ENCODE data around the gene MOV10. TPM values are rescaled to one million over a fixed set of nuclear protein-coding genes. Genes with fewer than 3 reads are reported as not detected.

Gene MOV10
- total and polyA plus RNA-seq, 2 donors (not counting 3 experiments of a cell fraction or from before 2014, with no cell fraction given): 97.1 to 113 TPM

GRCh38 chr1:112718691-112719418, 44.4 kb downstream of the MOV10 start:
- H3K9me1 ChIP-seq (replicated peaks; ENCODE audit: control insufficient read depth, extremely low read depth, insufficient read depth, low read length): no peaks in the 10 kb centered on the region
- FAIRE-seq: peak; percentile 63
- H3K79me2 ChIP-seq (ENCODE audit: control insufficient read depth, insufficient read depth, low read length): no peaks in the 10 kb centered on the region
- H3K27ac ChIP-seq (ENCODE audit: insufficient read depth, low read depth, low read length): no peak overlapping the region
- H4K20me1 ChIP-seq (replicated peaks; ENCODE audit: control insufficient read depth, extremely low read depth, insufficient read depth, low read length): no peaks in the 10 kb centered on the region
- intact Hi-C loops (cut with micrococcal nuclease): loop anchor here (1.0 to 10.0 kb wide), 5 partner anchors 323 to 1258 kb away; partner anchors contain the start of genes AP4B1, DCLRE1B, OLFML3 and RSBN1
- TF ChIP-seq CTCF (IDR thresholded peaks at IDR 0.05; ENCODE audit: extremely low read depth in 1 of 2, insufficient read depth in 1 of 2, low read depth in 1 of 2, low read length in 2 of 2) (peak; percentile 93 to 94), MAX (IDR thresholded peaks at IDR 0.05; ENCODE audit: insufficient read depth, insufficient read length) (no peak)
- ChIA-PET CTCF (interaction anchor here (0.6 to 10.5 kb wide), 21 partner anchors 9 to 358 kb away, joined by 3 to 441 read pairs (median 4); partner anchors contain the start of genes LRIG2 and SLC16A1), POLR2A (no interaction called here)
- H3K27me3 ChIP-seq (ENCODE audit: control insufficient read depth in 2 of 2, insufficient read depth in 2 of 2, low read length in 2 of 2): no peaks in the 10 kb centered on the region
- peak; percentile 47 for DNase-seq (ENCODE audit: low read depth, low spot score)
- dilution Hi-C loops (cut with MboI; ENCODE audit: extremely low pct_ligation_motif_present, low sequenced_read_pairs): loop anchor here (5.0 kb wide), 1 partner anchor 78 kb away; no protein-coding TSS in a partner anchor
- no peak overlapping the region for H3K9ac ChIP-seq (replicated peaks; ENCODE audit: extremely low read depth, insufficient read depth, low read length)
- H3K4me1 ChIP-seq (ENCODE audit: control insufficient read depth, extremely low read depth, insufficient read depth, low read length): peaks cover 11% of the 10 kb centered on the region
- H3K4me2 ChIP-seq (ENCODE audit: insufficient read depth, low read length): peak overlapping the region; percentile 14
- H3K4me3 ChIP-seq (replicated peaks in 1 of 3; ENCODE audit: insufficient read depth in 1 of 3, low read depth in 1 of 3, low read length in 3 of 3): no peak overlapping the region
- H3K36me3 ChIP-seq (ENCODE audit: control insufficient read depth in 2 of 2, extremely low read depth in 1 of 2, insufficient read depth in 2 of 2, low read length in 2 of 2): no peaks in the 10 kb centered on the region
- no TSS peak for BruUV-seq (replicated peaks)
- no peaks in the 10 kb centered on the region for H3K9me3 ChIP-seq (replicated peaks; ENCODE audit: control insufficient read depth, insufficient read depth, low read length)
- peak overlapping the region; percentile 85 for H2AFZ ChIP-seq (ENCODE audit: low read depth, low read length)

- Histone ChIP-seq H4K20me1 (replicated peaks; ENCODE audit: control insufficient read depth, extremely low read depth, insufficient read depth, low read length) (no peaks in the 10 kb centered on the region), H3K27ac (ENCODE audit: insufficient read depth, low read depth, low read length) (no peak overlapping the region), H2AFZ (ENCODE audit: low read depth, low read length) (no peak overlapping the region), H3K4me3 (replicated peaks in 1 of 3; ENCODE audit: insufficient read depth in 1 of 3, low read depth in 1 of 3, low read length in 3 of 3) (no peak overlapping the region), H3K4me2 (ENCODE audit: insufficient read depth, low read length) (no peak overlapping the region), H3K9me3 (replicated peaks; ENCODE audit: control insufficient read depth, insufficient read depth, low read length) (no peaks in the 10 kb centered on the region), H3K9ac (replicated peaks; ENCODE audit: extremely low read depth, insufficient read depth, low read length) (no peak overlapping the region), H3K27me3 (ENCODE audit: control insufficient read depth in 2 of 2, insufficient read depth in 2 of 2, low read length in 2 of 2) (no peaks in the 10 kb centered on the region), H3K79me2 (ENCODE audit: control insufficient read depth, insufficient read depth, low read length) (no peaks in the 10 kb centered on the region), H3K9me1 (replicated peaks; ENCODE audit: control insufficient read depth, extremely low read depth, insufficient read depth, low read length) (no peaks in the 10 kb centered on the region), H3K4me1 (ENCODE audit: control insufficient read depth, extremely low read depth, insufficient read depth, low read length) (peaks cover 9% of the 10 kb centered on the region), H3K36me3 (ENCODE audit: control insufficient read depth in 2 of 2, extremely low read depth in 1 of 2, insufficient read depth in 2 of 2, low read length in 2 of 2) (no peaks in the 10 kb centered on the region)
- DNase-seq (ENCODE audit: low read depth, low spot score): no peak
- no TSS peak for BruUV-seq (replicated peaks)
- intact Hi-C loops (cut with micrococcal nuclease): loop anchor here (5.0 to 10.0 kb wide), 4 partner anchors 423 to 1258 kb away; partner anchors contain the start of genes AP4B1, DCLRE1B, OLFML3 and RSBN1
- ChIA-PET CTCF (interaction anchor here (0.6 to 10.5 kb wide), 10 partner anchors 8 to 420 kb away, joined by 3 to 441 read pairs (median 4); partner anchors contain the start of gene LRIG2), POLR2A (no interaction called here)
- FAIRE-seq: no peak
- TF ChIP-seq POLR2A (IDR thresholded peaks at IDR 0.05; ENCODE audit: low read depth, low read length): no peak
- TF ChIP-seq MAX (IDR thresholded peaks at IDR 0.05; ENCODE audit: insufficient read depth, insufficient read length): no peak
- TF ChIP-seq CTCF (IDR thresholded peaks at IDR 0.05; ENCODE audit: extremely low read depth in 1 of 2, insufficient read depth in 1 of 2, low read depth in 1 of 2, low read length in 2 of 2): no peak
- no peak for TF ChIP-seq POLR2AphosphoS5 (IDR thresholded peaks at IDR 0.05; ENCODE audit: insufficient read depth, low read depth, low read length)
- no peak for TF ChIP-seq EZH2 (IDR thresholded peaks at IDR 0.05; ENCODE audit: borderline replicate concordance, low read depth, low read length, severe bottlenecking)
- no peak for TF ChIP-seq MYC (IDR thresholded peaks at IDR 0.05; ENCODE audit: low read depth, low read length)
- no peak for TF ChIP-seq JUN (IDR thresholded peaks at IDR 0.05; ENCODE audit: borderline replicate concordance, insufficient read depth, insufficient read length, low read depth)
- no peak for TF ChIP-seq FOS (IDR thresholded peaks at IDR 0.05; ENCODE audit: borderline replicate concordance, insufficient read depth, low read length)
- no peak for TF ChIP-seq GATA2 (IDR thresholded peaks at IDR 0.05; ENCODE audit: insufficient read depth, insufficient read length, low read depth, low read length)
- dilution Hi-C loops (cut with MboI; ENCODE audit: extremely low pct_ligation_motif_present, low sequenced_read_pairs): loop anchor here (5.0 kb wide), 1 partner anchor 78 kb away; no protein-coding TSS in a partner anchor
Observed at GRCh38 chr1:112719706-112720105, 45.2 kb downstream of the MOV10 start.
